ENCODE measurements around the gene INPP5K.

The INPP5K gene

DNA sequence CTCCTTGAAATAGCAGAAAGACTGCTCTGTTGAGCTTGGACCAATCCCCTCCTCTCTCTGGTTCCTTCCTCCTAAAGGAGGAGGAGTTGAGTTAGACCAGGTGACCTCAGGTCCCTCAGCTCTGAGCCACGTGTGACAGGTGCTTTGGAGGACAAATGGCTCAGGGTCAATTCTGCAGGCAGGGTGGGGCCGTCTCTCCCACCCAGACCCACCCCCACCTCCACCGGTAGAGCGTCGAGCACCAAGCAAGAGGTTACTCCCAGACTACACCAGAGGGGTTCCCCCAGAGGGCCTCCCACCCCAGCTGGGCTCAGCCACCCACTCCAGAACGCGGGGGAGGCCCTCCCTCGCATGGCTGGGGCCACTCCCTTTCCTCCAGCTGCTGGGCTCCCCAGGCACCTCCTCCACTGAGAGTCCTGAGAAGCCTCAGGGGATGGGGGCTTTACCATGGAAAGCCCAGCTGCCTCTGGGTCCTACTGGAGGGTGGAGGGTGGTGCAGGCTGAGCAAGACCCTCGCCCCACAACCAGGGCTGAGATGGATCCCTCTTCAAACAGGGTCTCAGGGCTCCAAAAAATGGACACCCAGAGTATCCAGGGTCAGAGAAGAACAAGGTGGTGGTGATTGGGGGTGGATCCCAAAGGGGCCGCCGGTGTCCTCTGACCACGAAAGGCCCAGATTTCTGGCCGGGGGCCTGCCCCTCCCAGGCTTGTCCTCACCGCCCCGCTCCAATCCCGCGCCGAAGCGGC lies 31.6 kb downstream of the INPP5K start:
- FAIRE-seq, result no peak

DNA sequence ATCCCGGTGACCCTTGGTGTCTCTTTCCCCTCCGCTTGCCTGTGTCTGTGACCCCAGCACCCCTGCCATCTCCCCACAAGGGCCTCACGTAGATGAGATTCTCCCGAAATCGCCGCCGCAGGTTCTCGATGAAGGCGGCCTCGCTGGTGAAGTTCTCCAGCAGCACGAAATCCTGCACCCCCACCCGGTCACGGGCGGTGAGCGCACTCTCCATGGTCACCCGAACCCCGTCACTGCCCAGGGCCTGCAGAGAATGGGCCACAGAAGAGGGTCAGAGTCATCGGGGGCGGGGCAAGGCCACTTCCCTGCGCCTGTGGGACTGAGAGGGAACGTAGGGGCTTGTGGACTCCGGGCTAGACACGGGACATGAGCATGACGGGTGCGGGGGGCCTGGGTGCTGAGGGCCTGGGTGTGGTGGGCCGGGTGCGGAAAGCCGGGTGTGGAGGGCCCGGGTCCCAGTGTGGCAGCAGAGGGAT lies 32.3 kb downstream of the INPP5K start:
- no peak for FAIRE-seq

DNA sequence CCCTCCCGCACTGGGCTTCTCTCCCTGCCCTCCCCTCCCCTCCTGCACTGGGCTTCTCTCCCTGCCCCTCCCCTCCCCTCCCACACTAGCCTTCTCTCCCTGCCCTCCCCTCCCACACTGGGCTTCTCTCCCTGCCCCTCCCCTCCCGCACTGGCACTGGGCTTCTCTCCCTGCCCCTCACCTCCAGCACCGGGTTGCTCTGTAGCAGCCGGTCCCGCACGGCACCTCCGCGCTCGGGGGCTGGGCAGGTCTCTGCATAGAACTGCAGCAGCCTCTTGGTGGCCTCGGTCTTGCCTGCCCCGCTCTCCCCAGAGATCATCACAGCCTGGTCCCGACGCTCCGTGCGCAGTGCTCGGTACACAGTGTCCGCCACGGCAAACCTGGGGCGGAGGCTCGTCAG lies 33.7 kb downstream of the INPP5K start:
- FAIRE-seq, result no peak

DNA sequence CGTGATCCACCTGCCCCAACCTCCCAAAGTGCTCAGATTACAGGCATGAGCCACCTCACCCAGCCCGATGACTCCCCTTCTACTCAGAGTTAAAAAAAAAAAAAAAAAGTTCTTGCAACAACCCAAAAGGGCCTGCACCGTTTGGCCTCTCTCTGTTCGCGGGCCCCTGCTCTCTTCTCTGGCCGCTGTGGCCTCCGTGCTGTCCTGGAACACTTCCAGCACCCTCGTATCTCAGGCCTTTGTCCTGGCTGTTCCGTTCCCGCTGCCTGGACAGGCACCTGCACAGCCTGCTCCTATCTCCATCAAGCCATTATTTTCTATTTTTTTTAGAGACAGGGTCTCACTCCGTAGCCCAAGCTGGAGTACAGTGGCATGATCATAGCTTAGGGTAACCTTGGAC lies 34.7 kb downstream of the INPP5K start:
- no peak for FAIRE-seq

DNA sequence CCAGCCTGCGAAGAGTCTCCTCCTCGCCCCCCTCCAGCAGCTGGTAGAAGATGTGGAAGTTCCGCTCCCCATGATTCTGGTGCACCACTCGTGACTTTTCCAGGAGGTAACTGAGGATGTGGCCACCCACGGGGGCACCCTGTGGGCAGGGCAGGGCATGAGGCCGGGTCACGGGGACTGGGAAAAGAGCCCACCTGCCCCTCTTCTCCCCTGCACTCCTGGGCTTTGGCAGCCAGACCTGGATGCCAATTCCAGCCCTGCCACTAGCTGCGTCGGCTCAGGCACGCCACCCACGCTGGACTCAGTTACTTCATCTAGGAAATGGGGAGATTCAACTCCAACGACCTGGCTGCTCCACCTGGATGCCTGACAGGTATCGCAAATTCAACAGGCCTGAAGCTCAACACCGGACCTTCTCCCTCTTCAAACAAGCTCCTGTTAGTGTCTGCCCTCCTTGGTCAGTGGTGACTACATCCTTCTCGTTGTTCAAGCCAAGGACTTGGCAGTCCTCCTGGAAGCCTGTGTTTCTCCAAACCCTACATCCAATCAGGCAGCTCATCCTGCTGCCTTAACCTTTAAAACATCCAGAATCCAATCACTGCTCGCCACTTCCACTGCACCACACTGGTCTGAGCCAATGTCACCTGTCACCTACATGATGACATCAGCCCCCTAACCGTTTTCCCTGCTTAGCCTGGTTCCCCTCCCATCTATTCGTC lies 35.5 kb downstream of the INPP5K start:
- no peak for FAIRE-seq

DNA sequence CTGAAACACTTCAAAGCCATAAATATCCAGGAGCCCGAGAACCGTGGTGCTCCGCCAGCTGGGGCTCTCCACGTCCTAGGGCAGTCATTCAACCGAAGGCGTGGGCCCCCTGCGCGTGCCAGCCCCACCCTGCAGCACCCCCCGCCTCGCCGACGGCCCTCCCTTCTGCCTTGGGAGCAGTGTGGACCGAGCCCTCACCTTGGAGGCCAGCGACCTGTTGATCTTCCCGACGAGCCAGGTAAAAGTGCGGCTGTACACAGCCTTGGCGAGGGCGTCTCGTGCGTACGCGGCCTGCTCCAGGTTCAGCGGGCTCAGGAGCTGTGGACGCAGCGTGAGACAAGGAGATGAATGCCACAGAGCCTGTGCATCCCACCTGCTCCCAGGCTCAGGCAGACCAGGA lies 38.0 kb downstream of the INPP5K start:
- no peak for FAIRE-seq

DNA sequence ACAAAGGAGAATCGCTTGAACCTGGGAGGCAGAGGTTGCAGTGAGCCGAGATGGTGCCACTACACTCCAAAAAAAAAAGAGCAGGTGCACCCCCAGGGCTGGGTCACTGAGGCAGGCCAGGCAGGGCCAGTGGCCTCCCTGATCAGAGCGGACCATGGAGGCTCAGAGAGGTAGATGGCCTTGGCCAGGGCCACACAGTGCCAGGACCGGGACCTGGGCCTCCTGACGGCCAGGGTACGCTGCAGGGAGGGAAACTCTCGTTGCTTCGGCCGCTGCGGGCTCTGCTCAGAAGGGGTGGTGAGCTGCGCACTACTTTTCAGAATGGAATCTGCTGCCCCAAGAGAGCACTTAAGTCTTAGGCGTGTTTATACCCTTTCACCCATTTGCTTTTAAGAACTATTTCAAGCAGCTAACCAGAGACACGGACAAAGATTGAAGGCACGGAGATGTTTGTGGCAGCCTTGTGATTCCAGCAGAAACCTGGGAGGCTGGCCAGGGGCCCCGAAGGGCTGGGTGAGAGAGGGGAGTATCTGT lies 41.0 kb downstream of the INPP5K start:
- no peak for FAIRE-seq

DNA sequence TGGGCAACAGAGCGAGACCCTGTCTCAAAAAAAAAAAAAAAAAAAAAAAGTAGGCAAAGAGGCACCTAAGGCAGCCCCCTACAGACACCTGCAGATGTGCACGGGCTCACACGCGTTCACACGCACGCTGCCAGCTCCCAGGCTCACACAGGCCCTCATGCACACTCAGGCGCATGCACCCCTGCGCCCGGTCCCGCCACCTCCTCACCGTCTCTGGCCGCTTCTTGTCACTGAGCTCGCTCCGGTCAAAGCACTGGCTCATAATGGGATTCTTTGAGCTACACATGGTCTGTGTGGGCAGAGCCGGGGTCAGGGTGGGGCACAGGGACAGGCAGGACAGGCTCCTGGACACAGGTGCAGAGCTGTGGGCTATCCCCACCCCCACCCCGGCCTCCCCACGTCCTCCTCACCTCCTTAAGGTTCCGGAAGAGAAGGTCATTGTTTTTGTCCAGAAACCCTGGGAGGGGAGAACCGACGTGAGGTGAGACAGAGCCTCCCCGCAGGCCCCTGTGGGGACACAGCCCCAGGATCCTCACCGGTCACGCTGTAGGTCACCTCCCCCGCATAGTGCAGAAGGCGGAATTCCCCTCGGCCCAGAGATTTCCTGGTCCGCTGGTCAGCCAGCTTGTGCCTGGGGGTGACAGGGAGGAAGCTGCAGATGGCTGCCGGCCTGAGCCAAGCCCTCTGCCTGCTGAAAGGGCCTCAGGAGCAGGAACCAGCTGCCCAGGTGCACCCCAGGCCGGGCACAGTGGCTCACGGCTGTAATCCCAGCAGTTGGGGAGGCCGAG lies 41.8 kb downstream of the INPP5K start:
- FAIRE-seq, result no peak

DNA sequence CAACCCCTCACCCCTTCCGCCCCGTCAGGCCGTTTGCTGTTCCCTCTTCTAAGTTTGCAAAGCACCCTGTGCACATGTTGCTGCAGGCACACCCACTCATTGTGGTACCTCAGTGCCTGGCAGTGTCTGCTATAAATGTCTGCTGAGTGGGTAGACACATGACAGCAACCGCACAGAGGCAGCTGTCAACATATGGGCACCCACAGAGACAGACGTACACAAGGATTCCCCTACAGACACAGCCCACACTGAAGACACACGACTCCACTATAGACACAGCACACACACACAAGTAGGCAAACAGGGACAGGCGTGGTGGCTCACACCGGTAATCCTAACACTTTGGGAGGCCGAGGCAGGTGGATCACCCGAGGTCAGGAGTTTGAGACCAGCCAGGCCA lies 42.6 kb downstream of the INPP5K start:
- no peak for FAIRE-seq

DNA sequence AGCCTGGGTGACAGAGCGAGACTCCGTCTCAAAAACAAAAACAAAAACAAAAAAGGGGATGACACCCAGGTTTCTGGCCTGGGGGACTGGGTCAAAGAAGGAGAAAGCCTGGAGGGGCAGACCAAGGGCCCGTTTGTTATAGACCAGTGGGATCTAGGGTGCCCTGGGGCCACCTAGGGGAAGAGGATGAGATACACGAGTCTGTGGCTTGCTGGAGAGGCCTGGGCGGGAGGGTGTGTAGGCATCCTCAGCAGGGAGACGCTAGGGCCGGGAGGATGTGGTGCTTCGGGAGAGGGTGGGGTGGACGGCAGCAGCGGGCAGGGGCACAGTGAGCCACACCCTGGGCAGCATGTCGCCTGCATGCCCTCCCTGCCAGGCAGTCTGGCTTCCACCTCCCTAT lies 43.2 kb downstream of the INPP5K start:
- FAIRE-seq, result no peak

DNA sequence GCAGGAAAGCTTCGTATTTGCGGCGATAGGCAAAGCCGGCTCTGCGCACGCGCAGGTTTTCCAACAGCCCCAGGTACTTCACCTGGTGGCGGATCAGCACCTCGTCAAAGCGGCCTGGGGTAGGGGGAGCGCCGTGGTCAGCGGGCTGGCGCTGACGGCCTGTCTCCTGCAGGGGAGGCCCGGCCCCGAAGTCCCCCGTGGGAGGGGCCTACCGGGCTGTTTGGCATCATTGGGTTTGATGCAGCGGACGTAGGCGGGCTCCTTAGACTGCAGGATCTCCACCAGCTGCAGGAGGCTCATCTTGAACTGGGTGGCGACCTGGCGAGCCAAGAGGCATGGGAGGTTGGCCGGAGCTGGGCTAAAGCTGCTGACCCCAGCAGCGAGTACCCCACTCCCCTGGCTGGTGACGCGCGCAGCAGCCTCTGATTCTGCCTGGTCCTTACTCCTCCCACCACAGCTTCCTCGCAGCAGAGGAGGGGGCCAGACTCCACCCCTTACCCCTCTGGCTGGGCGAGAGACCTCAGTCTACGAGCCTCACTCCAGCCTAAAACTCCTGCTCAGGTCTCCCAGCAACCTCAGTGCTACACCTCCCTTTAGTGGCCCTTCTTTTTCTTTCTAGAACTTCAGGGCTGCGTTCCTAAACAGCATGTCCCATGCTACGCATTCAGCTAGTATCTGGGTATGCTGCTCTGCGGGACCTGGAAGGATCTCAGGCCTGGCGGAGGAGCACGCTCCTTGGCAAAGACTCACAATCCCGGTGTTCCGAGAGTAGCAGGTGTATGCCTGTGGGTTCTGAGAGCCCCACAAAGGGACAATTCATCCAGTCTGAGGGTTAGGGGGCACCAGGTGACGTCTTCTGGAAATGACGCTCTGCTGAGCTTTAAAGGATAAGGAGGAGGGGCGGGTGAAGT lies 44.2 kb downstream of the INPP5K start:
- no peak for FAIRE-seq

DNA sequence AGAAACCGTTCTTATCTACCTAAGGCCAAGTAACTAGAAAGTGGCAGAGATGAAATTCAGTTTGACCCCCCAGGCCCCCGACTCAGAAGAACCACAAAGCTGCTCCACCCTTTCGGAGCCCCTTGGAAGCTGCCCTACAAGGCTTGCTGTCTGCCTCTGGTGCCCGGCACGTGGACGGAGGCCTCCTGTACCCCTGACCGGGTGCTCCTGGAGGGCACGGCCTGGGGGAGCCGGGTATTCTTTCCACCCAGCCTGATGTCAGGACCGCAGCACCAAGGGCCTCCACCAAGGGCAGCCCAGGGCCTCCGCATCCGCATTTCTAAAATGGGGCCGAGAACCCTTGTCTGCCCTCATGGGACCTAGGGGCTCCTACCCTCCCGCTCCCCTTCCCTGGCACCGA lies 44.9 kb downstream of the INPP5K start:
- no peak for FAIRE-seq

DNA sequence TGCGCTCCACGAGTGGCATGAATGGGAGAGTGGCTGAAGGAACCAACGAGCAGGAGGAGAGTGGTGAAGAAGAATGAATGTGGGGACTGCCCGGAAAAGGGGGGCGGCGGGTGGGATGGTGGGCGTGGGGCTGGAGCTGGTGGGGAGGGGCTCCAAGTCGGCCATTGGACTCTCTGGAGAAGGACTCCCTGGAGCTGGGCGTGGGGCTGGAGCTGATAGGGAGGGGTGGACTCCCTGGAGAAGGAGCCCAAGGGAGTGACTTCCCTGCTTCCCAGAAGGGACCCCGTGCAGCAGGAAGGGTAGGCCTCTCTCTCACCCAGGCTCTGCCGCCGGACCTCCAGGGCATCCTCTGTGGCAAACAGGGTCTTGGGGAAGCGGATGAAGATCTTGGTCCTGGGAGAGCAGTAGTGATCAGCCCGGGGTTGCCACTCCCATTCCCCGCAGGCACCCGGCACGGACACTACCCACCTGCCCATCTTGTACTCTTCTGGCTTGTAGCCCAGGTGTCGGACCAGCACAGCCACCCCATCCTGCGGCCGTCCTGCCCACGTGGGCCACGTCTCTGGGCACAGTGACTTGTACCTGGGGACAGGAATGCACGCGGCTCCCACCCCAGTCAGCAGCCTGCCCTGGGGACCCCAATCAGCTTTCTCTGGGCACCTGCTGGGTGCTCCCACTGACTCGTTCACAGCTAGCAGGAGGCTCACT lies 45.5 kb downstream of the INPP5K start:
- no peak for FAIRE-seq

DNA sequence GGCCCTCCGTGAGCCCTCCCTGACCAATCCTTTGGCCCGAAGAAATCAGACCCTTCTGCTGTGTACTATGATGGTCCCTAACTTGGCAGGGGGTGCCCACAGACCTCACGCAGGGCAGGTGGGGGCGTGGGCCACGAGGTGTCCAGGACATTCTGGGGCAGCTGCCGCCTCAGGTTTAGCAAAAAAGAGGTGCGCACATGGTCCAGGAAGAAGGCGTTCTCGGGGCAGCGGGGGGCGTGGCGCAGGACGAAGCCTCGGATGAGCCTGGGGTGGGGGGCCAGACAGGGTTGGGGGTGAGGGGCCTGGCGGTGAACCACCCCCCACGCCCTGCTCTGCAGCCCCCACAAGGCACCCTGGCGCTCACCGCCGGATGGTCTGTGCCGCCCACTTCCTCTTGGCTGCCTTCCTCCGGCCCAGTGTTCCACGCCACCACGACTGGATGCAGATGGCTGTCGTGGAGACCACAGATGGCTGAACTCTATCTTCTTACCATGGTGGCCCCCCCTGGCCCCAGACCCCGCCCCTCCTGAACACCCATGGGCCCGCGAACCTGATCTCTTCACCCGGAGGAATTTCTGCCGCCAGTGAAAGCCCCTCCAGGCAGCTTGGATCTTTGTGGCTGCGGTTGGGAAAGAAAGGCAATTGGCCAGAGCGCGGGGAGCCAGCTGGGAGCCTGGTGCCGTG lies 46.2 kb downstream of the INPP5K start:
- FAIRE-seq, result no peak

DNA sequence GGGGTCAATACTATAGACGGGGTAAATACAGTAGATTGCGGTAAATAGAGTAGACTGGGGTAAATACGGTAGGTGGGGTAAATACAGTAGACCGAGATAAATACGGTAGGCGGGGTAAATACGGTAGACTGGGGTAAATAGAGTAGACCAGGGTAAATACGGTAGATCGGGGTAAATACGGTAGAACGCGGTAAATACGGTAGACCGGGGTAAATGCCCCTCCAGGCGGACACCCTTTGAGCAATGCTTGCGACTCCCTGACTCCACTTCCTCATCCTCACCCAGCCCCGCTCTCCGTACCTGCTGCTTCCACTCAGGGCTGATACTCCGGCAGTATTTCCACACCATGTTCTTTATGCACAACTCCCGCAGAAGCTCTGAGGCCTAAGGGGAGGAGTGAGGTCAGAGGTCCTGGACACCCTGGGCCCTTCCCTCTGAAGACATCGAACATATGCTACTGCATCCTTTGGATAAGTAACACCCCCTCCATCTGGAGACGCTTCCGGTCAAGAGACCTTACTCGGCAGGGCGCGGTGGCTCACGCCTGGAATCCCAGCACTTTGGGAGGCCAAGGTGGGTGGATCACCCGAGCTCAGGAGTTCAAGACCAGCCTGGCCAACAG lies 47.1 kb downstream of the INPP5K start:
- no peak for FAIRE-seq

DNA sequence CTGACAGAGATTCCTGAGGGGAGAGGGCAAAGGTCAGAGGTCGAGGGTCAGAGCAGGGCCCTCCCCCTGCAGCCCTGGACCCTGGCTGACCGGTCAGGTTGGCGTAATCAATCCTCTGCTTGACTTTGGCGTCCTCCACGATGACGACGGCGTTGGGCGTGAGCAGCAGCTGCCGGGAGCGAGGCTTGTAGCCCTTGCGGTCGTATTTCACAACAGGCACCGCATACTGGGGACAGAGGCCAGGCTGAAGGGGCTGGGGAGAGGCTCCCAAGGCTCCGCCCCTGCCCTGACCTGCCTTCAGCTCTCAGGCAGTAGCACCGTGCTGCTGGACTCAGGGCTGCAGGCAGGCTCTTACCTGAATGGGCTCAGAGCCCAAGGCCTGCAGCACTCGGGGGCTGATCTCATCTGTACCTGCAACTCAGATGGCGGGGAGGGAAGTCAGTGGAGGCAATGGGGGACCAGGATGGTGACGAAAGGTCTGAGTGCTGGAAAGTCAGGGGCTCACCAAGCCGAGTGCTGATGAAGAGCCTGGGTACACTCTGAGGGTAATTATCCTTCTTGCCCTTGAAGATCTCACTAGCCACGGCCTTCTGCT lies 48.4 kb downstream of the INPP5K start:
- FAIRE-seq, result no peak

DNA sequence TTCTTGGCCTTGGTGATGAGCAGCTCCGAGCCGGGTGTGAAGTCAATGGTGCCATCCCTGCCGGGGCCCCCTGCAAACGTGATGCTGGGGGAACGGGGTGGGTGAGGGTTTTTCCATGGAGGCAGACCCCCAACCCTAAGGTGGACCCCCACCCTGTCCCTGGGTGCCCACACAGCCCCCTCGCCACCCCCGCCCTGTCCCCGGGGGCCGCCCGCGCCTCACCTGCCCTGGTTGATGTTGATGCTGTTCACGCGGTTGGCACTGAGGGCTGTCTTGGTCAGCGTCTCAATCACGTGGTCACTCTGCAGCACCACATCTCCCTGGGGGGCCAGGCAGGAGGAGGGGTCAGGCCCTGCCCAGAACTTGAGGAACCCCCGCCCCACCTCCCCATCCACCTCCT lies 49.2 kb downstream of the INPP5K start:
- no peak for FAIRE-seq

DNA sequence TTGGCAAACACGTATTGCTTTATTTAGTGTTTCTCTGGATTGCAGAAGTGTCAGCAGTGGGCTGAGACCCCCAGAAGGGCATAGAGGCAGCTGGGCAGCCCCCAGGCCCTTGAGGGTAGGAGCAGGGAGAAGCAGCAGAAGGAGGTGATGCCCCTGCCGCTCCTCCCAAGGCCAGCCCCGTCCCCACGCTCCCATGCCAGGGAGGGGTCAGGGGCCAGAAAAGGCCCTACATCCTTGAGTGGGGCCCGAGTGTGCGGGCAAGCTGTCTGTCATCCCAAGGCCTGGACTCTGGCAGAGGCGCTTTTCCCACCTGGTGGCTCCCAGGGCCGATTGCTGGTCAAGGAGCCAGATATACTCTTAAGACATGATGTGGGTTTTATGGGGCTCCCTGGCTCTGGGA lies 52.2 kb downstream of the INPP5K start:
- FAIRE-seq, result no peak

DNA sequence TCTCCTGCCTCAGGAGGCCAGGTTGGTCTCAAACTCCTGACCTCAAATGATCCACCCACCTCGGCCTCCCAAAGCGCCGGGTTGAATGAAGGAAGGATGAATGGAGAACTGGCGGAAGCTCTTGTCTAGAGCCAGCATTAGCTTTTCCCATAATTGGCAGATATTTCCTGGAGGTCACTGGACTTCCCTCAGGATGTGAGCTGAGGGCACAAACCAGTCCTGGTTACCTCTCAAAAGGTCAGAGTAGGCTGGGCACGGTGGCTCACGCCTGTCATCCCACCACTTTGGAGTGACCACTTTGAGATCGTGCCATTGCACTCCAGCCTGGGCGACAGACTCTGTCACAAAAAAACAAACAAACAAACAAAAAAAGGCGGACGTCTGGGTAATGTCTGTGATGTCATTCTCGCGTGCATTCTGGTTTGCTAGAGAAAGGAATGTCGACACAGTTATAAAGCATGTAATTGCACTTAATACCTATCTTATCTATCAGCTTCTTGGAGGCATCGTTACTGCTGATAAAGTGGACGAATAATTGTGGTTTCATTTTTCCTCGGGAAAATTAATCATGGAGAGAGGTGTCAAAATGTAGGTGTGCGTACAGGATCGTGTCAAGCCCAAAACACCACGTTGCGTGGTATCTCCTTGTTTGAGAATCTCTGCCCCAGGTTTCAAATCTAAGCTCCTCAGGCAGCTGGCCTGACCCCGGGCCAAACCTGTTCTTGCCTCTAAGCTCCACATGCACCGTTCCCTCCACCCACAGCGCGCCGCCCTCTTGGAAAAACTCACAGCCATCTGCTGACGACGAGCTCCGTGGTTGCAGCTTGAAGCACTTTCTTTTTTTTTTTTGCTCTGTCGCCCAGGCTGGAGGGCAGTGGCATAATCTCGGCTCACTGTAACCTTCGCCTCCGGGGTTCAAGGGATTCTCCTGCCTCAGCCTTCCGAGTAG lies 54.0 kb downstream of the INPP5K start:
- no peak for FAIRE-seq
